Epithelial cell of umbilical artery (primary cell): ENCODE measurements around the gene NBEAL1. TPM values are rescaled to one million over a fixed set of nuclear protein-coding genes. Genes with fewer than 3 reads are reported as not detected.

Experiments
- total RNA-seq: library from RNA; depleted of rRNA; stranded (reverse); fragments of >200 nt; gene quantifications from 2 replicates; pipeline ENCODE4 v1.2.3, GENCODE V29; 2014

The NBEAL1 gene
- 14.9 and 17.0 TPM in 2 replicates for total RNA-seq

GRCh38 chr2:203014456-203015199, at the start of gene NBEAL1:
Gene NBEAL1, plus strand, starts transcription at chr2:203014875. Its CDS starts 1,510 bp downstream, at chr2:203016385.

GRCh38 chr2:203238704-203239526, 224.2 kb downstream of the NBEAL1 start, which contains the start of gene CYP20A1:
Gene CYP20A1, plus strand, starts transcription at chr2:203239018. Its CDS starts 45 bp downstream, at chr2:203239063.

Other genes starting within 250 kb of the NBEAL1 start
- gene ICA1L, start 143.1 kb upstream of the NBEAL1 start, total RNA-seq, result 1.6 and 3.2 TPM in 2 replicates
- 31.8 and 37.4 TPM in 2 replicates for gene WDR12, start 103.2 kb upstream of the NBEAL1 start, total RNA-seq
- 1.9 and 4.1 TPM in 2 replicates for gene CARF, start 102.6 kb upstream of the NBEAL1 start, total RNA-seq
- gene CYP20A1, start 224.1 kb downstream of the NBEAL1 start, total RNA-seq, result 32.4 and 34.4 TPM in 2 replicates